ENCODE data around the gene FAM53B. TPM values are rescaled to one million over a fixed set of nuclear protein-coding genes. Genes with fewer than 3 reads are reported as not detected.

FAM53B gene
- total RNA-seq, 2 donors from 2014 or later, result 19.3 to 22.6 TPM

- Mint-ChIP-seq H3K4me3 (no peak overlapping the region), H3K27me3 (ENCODE audit: insufficient read depth) (no peaks in the 10 kb centered on the region), H3K27ac (peak overlapping the region; percentile 64), H3K9me3 (no peaks in the 10 kb centered on the region), H3K36me3 (ENCODE audit: low read depth) (no peaks in the 10 kb centered on the region), H3K4me1 (peaks cover 9% of the 10 kb centered on the region)
- no peak overlapping the region for H3K4me3 ChIP-seq (ENCODE audit: low read length)
- 86 to 91% methylated on average over 6 to 9 of the region's 9 CpGs for WGBS, 2 experiments (ENCODE audit: insufficient coverage in 1 of 2, insufficient read length in 1 of 2)
- no peak overlapping the region for H3K9ac ChIP-seq (ENCODE audit: extremely low read depth, low read length, poor library complexity, severe bottlenecking)
- peaks cover 3% of the 10 kb centered on the region for H3K36me3 ChIP-seq (ENCODE audit: control insufficient read depth, insufficient read depth, low read length)
- H3K9me3 ChIP-seq (ENCODE audit: control insufficient read depth, low read length), result no peaks in the 10 kb centered on the region
- H3K27me3 ChIP-seq (ENCODE audit: control insufficient read depth, insufficient read depth, low read length, poor library complexity, severe bottlenecking), result no peaks in the 10 kb centered on the region
- H3K4me1 ChIP-seq (ENCODE audit: control insufficient read depth, insufficient read depth, low read length), result no peaks in the 10 kb centered on the region
- peak; percentile 74 for DNase-seq
- H3K27ac ChIP-seq (ENCODE audit: low read depth, low read length), result no peak overlapping the region
- TF ChIP-seq, protein P1, sequence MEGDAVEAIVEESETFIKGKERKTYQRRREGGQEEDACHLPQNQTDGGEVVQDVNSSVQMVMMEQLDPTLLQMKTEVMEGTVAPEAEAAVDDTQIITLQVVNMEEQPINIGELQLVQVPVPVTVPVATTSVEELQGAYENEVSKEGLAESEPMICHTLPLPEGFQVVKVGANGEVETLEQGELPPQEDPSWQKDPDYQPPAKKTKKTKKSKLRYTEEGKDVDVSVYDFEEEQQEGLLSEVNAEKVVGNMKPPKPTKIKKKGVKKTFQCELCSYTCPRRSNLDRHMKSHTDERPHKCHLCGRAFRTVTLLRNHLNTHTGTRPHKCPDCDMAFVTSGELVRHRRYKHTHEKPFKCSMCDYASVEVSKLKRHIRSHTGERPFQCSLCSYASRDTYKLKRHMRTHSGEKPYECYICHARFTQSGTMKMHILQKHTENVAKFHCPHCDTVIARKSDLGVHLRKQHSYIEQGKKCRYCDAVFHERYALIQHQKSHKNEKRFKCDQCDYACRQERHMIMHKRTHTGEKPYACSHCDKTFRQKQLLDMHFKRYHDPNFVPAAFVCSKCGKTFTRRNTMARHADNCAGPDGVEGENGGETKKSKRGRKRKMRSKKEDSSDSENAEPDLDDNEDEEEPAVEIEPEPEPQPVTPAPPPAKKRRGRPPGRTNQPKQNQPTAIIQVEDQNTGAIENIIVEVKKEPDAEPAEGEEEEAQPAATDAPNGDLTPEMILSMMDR (conservative IDR thresholded peaks at IDR 0.05), result peak; percentile 57
Measured at GRCh38 chr10:124647421-124648130, 96.6 kb downstream of the FAM53B start.

DNA sequence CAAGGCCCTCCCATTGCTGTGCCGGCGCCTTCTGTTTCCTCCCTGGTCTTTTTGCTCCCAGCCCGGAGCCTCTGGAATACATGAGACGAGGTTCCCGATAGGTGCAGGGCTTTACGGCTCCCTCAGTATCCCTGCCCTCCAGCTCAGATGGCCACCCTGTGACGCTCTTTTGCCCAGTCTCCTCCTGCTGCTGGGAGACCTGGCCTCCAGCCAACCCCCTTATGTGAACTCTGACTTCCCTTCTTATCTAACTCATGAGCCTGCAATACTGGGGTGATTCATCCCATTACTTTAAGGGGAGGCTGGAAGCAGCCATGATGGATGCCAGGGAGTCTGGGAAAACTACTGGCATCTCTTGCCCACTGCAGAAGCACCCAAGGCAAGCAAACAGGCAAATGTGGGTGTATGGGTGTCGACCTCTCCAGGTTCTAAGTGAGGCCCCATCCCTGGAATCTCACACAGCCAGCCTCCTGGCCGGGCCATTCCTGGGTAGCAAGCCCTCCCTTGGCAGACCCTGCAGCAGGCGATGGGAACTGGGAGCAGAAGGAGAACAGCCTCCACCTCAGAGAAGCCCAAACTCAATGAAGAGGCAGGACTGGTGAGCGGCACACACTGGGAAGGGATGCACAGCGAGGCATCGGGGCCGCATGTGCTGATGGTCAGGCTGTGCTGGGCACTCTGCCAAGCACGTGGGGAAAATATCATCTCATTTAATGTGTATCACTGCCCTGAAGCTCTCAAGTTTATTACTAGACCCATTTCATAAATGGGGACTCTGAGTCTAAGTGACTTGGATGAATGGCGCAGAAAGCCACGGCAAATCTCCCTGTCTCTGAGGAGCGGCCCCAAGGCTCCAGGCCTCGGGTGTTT, 97.5 kb downstream of the FAM53B start:
- H3K4me1 Mint-ChIP-seq, result peaks cover 16% of the 10 kb centered on the region
- TF ChIP-seq, protein P1 (conservative IDR thresholded peaks at IDR 0.05), result no peak
- Histone ChIP-seq H3K4me1 (ENCODE audit: control insufficient read depth, insufficient read depth, low read length) (peaks cover 3% of the 10 kb centered on the region), H3K9ac (ENCODE audit: extremely low read depth, low read length, poor library complexity, severe bottlenecking) (no peak overlapping the region), H3K27ac (ENCODE audit: low read depth, low read length) (no peak overlapping the region), H3K27me3 (ENCODE audit: control insufficient read depth, insufficient read depth, low read length, poor library complexity, severe bottlenecking) (no peaks in the 10 kb centered on the region), H3K36me3 (ENCODE audit: control insufficient read depth, insufficient read depth, low read length) (peaks cover 3% of the 10 kb centered on the region), H3K9me3 (ENCODE audit: control insufficient read depth, low read length) (no peaks in the 10 kb centered on the region), H3K4me3 (ENCODE audit: low read length) (no peak overlapping the region)
- DNase-seq, result no peak
- H3K9me3 Mint-ChIP-seq, result no peaks in the 10 kb centered on the region
- no peak overlapping the region for H3K4me3 Mint-ChIP-seq
- H3K36me3 Mint-ChIP-seq (ENCODE audit: low read depth), result no peaks in the 10 kb centered on the region
- no peaks in the 10 kb centered on the region for H3K27me3 Mint-ChIP-seq (ENCODE audit: insufficient read depth)
- peak overlapping the region; percentile 35 for H3K27ac Mint-ChIP-seq
- 93 to 94% methylated on average over 10 to 19 of the region's 19 CpGs for WGBS, 2 experiments (ENCODE audit: insufficient coverage in 1 of 2, insufficient read length in 1 of 2)

- WGBS, 2 experiments (ENCODE audit: insufficient coverage in 1 of 2, insufficient read length in 1 of 2), result 94 to 95% methylated on average over 6 to 13 of the region's 13 CpGs
- Histone ChIP-seq H3K9ac (ENCODE audit: extremely low read depth, low read length, poor library complexity, severe bottlenecking) (no peak overlapping the region), H3K27ac (ENCODE audit: low read depth, low read length) (peak overlapping the region; percentile 17), H3K4me3 (ENCODE audit: low read length) (no peak overlapping the region), H3K36me3 (ENCODE audit: control insufficient read depth, insufficient read depth, low read length) (peaks cover 3% of the 10 kb centered on the region), H3K9me3 (ENCODE audit: control insufficient read depth, low read length) (no peaks in the 10 kb centered on the region), H3K4me1 (ENCODE audit: control insufficient read depth, insufficient read depth, low read length) (peaks cover 4% of the 10 kb centered on the region), H3K27me3 (ENCODE audit: control insufficient read depth, insufficient read depth, low read length, poor library complexity, severe bottlenecking) (no peaks in the 10 kb centered on the region)
- Mint-ChIP-seq H3K27ac (no peak overlapping the region), H3K4me3 (no peak overlapping the region), H3K36me3 (ENCODE audit: low read depth) (no peaks in the 10 kb centered on the region), H3K4me1 (peaks cover 24% of the 10 kb centered on the region), H3K9me3 (no peaks in the 10 kb centered on the region), H3K27me3 (ENCODE audit: insufficient read depth) (no peaks in the 10 kb centered on the region)
- TF ChIP-seq, protein P1 (conservative IDR thresholded peaks at IDR 0.05), result no peak
- DNase-seq, result no peak
Measured at GRCh38 chr10:124645467-124646095, 98.6 kb downstream of the FAM53B start.
